ENCODE data around the gene TCF7L2. TPM values are rescaled to one million over a fixed set of nuclear protein-coding genes. Genes with fewer than 3 reads are reported as not detected.

TCF7L2 gene
- polyA plus RNA-seq, 1 donor from 2014 or later, result 1.7 TPM

GRCh38 chr10:113148071-113148825 lies 198.2 kb downstream of the TCF7L2 start:
- Histone ChIP-seq H3F3A (ENCODE audit: insufficient read depth, low read length, poor library complexity, severe bottlenecking) (no peaks in the 10 kb centered on the region), H3K36me3 (ENCODE audit: insufficient read depth, low read length) (no peaks in the 10 kb centered on the region), H3K9me2 (ENCODE audit: insufficient read depth, low read length) (no peaks in the 10 kb centered on the region), H3K4me2 (ENCODE audit: low read length) (no peak overlapping the region), H3K9me3 (ENCODE audit: low read length) (no peaks in the 10 kb centered on the region), H4K20me1 (ENCODE audit: insufficient read depth) (no peaks in the 10 kb centered on the region), H3K27me3 (ENCODE audit: insufficient read depth, low read depth, low read length) (no peaks in the 10 kb centered on the region), H3K79me2 (replicated peaks; ENCODE audit: insufficient read depth, low read length) (no peaks in the 10 kb centered on the region), H3K4me3 (ENCODE audit: low read length) (no peak overlapping the region), H3K27ac (ENCODE audit: low read length) (no peak overlapping the region), H2AFZ (ENCODE audit: low read depth, low read length) (no peak overlapping the region), H3K9ac (ENCODE audit: low read length) (no peak overlapping the region)
- TF ChIP-seq TAF1 (IDR thresholded peaks at IDR 0.05; ENCODE audit: low read depth), result no peak
- TF ChIP-seq RAD21 (conservative IDR thresholded peaks at IDR 0.05), result no peak
- no peak for TF ChIP-seq SMC3 (conservative IDR thresholded peaks at IDR 0.05; ENCODE audit: poor library complexity)
- TF ChIP-seq MXI1 (conservative IDR thresholded peaks at IDR 0.05; ENCODE audit: poor library complexity, severe bottlenecking), result no peak
- no peak for TF ChIP-seq EZH2 (IDR thresholded peaks at IDR 0.05; ENCODE audit: borderline replicate concordance, insufficient read depth, low read length, poor library complexity, severe bottlenecking)
- TF ChIP-seq CTCF (IDR thresholded peaks at IDR 0.05; ENCODE audit: poor library complexity, severe bottlenecking), result no peak
- no peak for TF ChIP-seq REST (IDR thresholded peaks at IDR 0.05; ENCODE audit: borderline replicate concordance)
- TF ChIP-seq POLR2AphosphoS5 (IDR thresholded peaks at IDR 0.05), result no peak
- no peak for TF ChIP-seq EP300 (conservative IDR thresholded peaks at IDR 0.05; ENCODE audit: poor library complexity, severe bottlenecking)

- Histone ChIP-seq H4K20me1 (ENCODE audit: insufficient read depth) (no peaks in the 10 kb centered on the region), H3K4me3 (ENCODE audit: low read length) (no peak overlapping the region), H3K9me3 (ENCODE audit: low read length) (no peaks in the 10 kb centered on the region), H3K4me2 (ENCODE audit: low read length) (no peak overlapping the region), H3K9me2 (ENCODE audit: insufficient read depth, low read length) (no peaks in the 10 kb centered on the region), H3K27ac (ENCODE audit: low read length) (no peak overlapping the region), H3K79me2 (replicated peaks; ENCODE audit: insufficient read depth, low read length) (no peaks in the 10 kb centered on the region), H3K36me3 (ENCODE audit: insufficient read depth, low read length) (no peaks in the 10 kb centered on the region), H3K27me3 (ENCODE audit: insufficient read depth, low read depth, low read length) (no peaks in the 10 kb centered on the region), H2AFZ (ENCODE audit: low read depth, low read length) (no peak overlapping the region), H3K9ac (ENCODE audit: low read length) (no peak overlapping the region), H3F3A (ENCODE audit: insufficient read depth, low read length, poor library complexity, severe bottlenecking) (no peaks in the 10 kb centered on the region)
- TF ChIP-seq REST (IDR thresholded peaks at IDR 0.05; ENCODE audit: borderline replicate concordance) (no peak), TAF1 (IDR thresholded peaks at IDR 0.05; ENCODE audit: low read depth) (no peak), RAD21 (conservative IDR thresholded peaks at IDR 0.05) (no peak), MXI1 (conservative IDR thresholded peaks at IDR 0.05; ENCODE audit: poor library complexity, severe bottlenecking) (no peak), EP300 (conservative IDR thresholded peaks at IDR 0.05; ENCODE audit: poor library complexity, severe bottlenecking) (no peak), EZH2 (IDR thresholded peaks at IDR 0.05; ENCODE audit: borderline replicate concordance, insufficient read depth, low read length, poor library complexity, severe bottlenecking) (no peak), CTCF (IDR thresholded peaks at IDR 0.05; ENCODE audit: poor library complexity, severe bottlenecking) (no peak), SMC3 (conservative IDR thresholded peaks at IDR 0.05; ENCODE audit: poor library complexity) (no peak), POLR2AphosphoS5 (IDR thresholded peaks at IDR 0.05) (no peak)
These were observed 198.9 kb downstream of the TCF7L2 start for GRCh38 chr10:113148901-113149300.
